Upper lobe of left lung (tissue), 6 donors: ENCODE data around the gene ANO10. TPM values are rescaled to one million over a fixed set of nuclear protein-coding genes. Genes with fewer than 3 reads are reported as not detected.

Source experiments
- ATAC-seq, 2 donors: fragments of 200-7000 bp; cut with Tn5 transposase; one replicate each; pipeline ENCODE4 v1.9.1; 2022; ENCODE audit warnings: mild to moderate bottlenecking in 2 of 2, moderate library complexity in 2 of 2; ENCODE audit not compliant: low FRiP score in 2 of 2
- DNase-seq, 2 donors: peaks; one replicate each; pipeline ENCODE4 v3.0.0-alpha.2; 2019 to 2020
- H3K27ac ChIP-seq, 4 donors: fragments of 200-600 bp; sonication (generic); one replicate each; pipeline ENCODE4 v1.5.1; 2016 to 2019
- H3K27me3 ChIP-seq, 4 donors: fragments of 200-600 bp; sonication (generic); one replicate each; pipeline ENCODE4 v1.5.1; 2017 to 2019
- H3K36me3 ChIP-seq, 4 donors: fragments of 200-600 bp; sonication (generic); one replicate each; pipeline ENCODE4 v1.5.1; 2016 to 2019
- H3K4me1 ChIP-seq, 4 donors: fragments of 200-600 bp; sonication (generic); one replicate each; pipeline ENCODE4 v1.5.1; 2018 to 2019
- H3K4me3 ChIP-seq, 4 donors: fragments of 200-600 bp; sonication (generic); one replicate each; pipeline ENCODE4 v1.5.1; 2017 to 2019; ENCODE audit warnings: mild to moderate bottlenecking in 2 of 4, moderate library complexity in 1 of 4
- H3K9me3 ChIP-seq, 4 donors: fragments of 200-600 bp; sonication (generic); one replicate each; pipeline ENCODE4 v1.5.1; 2018 to 2019
- EP300 ChIP-seq, 4 donors: sonication (generic); formaldehyde crosslinking; IDR thresholded peaks; one replicate each; pipeline ENCODE4 v1.5.1; 2017; ENCODE audit warnings: antibody characterized with exemption in 4 of 4, control low read depth in 2 of 4
- POLR2A ChIP-seq, 4 donors: fragments of 450-650 bp; IDR thresholded peaks; one replicate each; pipeline ENCODE4 v1.5.1; 2016 to 2017; ENCODE audit warnings: antibody characterized with exemption in 4 of 4, mild to moderate bottlenecking in 2 of 4
- POLR2AphosphoS5 ChIP-seq, 2 donors: sonication (generic); formaldehyde crosslinking; IDR thresholded peaks; one replicate each; pipeline ENCODE4 v1.5.1; 2017; ENCODE audit warnings: antibody characterized with exemption in 2 of 2
- WGBS, 2 donors: methylation state at CpG; one replicate each; pipeline ENCODE4 v1.1.5; 2017 to 2018; 5-methylcytosine and 5-hydroxymethylcytosine counted together
- total RNA-seq, 6 donors: library from RNA; depleted of rRNA in 4 of 6; stranded (reverse); fragments of >200 nt in 4 of 6; gene quantifications; one replicate each; pipeline versions ENCODE4 v1.1.0 to v1.2.1, GENCODE V29; 2016 to 2021
- TF ChIP-seq, protein P1 (sequence below), 6 experiments: fragments of 450-650 bp in 4 of 6; fragments of 200-600 bp in 2 of 6; sonication (generic) in 2 of 6; IDR thresholded peaks; one replicate each; pipeline ENCODE4 v1.5.1; 2016 to 2019; ENCODE audit warnings: antibody characterized with exemption in 6 of 6
- donor health status: DM: no; HTN: no; CAD: no; lungs with moderate emphysema.
- donor health status: DM: no; HTN: yes; CAD: no; lungs with severe emphysema.

ANO10 gene
- total RNA-seq, 6 donors from 2014 or later, result 12.9 to 27.2 (median 18.3) TPM

DNA sequence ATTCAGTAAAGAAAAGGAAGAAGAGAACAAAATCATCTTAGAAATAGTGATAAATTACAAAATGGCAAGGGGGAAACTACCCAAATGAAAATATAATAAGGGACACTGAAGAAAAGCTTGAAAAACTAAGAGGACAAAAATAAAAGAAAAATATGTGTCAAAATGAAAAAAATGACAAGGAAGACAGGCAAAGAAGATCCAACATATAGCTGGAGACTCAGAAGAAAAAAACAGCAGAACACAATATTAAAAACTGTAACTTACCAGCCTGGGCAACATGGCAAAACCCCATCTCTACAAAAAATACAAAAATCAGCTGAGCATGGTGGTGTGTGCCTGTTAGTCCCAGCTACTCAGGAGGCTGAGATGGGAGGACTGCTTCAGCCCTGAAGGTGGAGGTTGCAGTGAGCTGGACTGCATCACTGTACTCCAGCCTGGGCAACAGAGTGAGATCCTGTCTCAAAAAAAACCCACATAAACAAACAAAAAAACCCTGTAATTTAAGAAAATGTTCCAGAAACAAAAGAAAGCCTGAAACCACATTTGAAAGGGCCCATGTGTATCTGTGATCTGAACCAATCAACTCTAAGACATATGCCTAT, 93.2 kb downstream of the ANO10 start:
- no peaks in the 10 kb centered on the region for H3K4me1 ChIP-seq
- ATAC-seq, result no peak
- no peak for TF ChIP-seq POLR2AphosphoS5 (IDR thresholded peaks at IDR 0.05)
- no peak for TF ChIP-seq EP300 (IDR thresholded peaks at IDR 0.05)
- TF ChIP-seq, protein P1, sequence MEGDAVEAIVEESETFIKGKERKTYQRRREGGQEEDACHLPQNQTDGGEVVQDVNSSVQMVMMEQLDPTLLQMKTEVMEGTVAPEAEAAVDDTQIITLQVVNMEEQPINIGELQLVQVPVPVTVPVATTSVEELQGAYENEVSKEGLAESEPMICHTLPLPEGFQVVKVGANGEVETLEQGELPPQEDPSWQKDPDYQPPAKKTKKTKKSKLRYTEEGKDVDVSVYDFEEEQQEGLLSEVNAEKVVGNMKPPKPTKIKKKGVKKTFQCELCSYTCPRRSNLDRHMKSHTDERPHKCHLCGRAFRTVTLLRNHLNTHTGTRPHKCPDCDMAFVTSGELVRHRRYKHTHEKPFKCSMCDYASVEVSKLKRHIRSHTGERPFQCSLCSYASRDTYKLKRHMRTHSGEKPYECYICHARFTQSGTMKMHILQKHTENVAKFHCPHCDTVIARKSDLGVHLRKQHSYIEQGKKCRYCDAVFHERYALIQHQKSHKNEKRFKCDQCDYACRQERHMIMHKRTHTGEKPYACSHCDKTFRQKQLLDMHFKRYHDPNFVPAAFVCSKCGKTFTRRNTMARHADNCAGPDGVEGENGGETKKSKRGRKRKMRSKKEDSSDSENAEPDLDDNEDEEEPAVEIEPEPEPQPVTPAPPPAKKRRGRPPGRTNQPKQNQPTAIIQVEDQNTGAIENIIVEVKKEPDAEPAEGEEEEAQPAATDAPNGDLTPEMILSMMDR (IDR thresholded peaks at IDR 0.05), result no peak
- no peak for TF ChIP-seq POLR2A (IDR thresholded peaks at IDR 0.05)
- no peak for DNase-seq
- H3K27ac ChIP-seq, result no peak overlapping the region
- no peak overlapping the region for H3K4me3 ChIP-seq
- H3K27me3 ChIP-seq, result no peaks in the 10 kb centered on the region
- no peaks in the 10 kb centered on the region for H3K9me3 ChIP-seq
- no peaks in the 10 kb centered on the region for H3K36me3 ChIP-seq

DNA sequence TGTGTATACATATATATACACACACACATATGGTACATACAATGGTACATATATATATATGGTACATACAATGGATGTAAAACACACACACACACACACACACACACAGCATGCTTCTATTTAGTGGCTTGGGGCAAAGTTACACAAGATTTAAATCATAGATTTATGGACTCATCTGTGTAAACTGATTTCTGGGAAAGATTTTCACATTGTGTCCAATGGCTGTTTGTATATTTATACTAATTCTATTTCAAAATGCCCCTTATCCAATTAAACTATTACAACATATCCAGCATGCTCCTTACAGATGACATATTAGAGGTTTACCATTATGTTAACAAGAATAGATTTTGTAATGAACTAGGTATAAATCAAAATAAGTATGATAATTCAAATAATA, 94.9 kb downstream of the ANO10 start:
- DNase-seq, result no peak
- H3K4me3 ChIP-seq, result no peak overlapping the region
- H3K36me3 ChIP-seq, result no peaks in the 10 kb centered on the region
- TF ChIP-seq POLR2AphosphoS5 (IDR thresholded peaks at IDR 0.05) (no peak), EP300 (IDR thresholded peaks at IDR 0.05) (no peak), POLR2A (IDR thresholded peaks at IDR 0.05) (no peak)
- TF ChIP-seq, protein P1 (IDR thresholded peaks at IDR 0.05), result no peak
- no peak overlapping the region for H3K27ac ChIP-seq
- no peaks in the 10 kb centered on the region for H3K27me3 ChIP-seq
- H3K9me3 ChIP-seq, result no peaks in the 10 kb centered on the region
- no peaks in the 10 kb centered on the region for H3K4me1 ChIP-seq
- ATAC-seq, result no peak

DNA sequence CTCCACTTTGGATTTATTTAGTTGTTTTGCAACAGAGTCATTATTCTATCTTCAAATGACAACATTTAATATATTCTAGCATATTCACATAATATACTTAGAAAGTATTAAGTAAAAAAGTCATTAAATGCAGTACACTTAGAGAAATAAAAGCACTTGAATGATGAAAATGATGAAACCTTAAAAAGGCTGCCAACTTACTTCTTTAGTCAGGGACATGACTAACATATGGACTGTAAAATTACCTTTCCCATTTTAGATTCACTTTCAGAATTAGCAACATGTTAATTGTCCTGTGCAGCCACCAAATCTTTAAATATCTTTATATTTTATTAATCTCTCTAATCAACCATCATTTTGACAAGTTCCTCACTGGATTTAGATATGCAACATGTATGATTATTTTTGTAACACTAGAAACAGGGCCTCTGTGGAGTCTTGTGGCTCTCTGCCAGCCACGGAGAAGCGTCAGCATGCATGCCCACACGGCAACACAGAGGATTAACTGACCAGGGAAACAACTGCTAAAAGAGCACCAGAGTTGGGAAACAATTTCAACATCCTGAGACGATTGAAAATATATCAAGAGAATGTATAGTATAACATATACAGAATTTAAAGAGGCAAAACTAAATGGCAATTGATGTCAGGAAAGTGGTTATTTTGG, 95.7 kb downstream of the ANO10 start:
- Histone ChIP-seq H3K4me3 (no peak overlapping the region), H3K27ac (no peak overlapping the region), H3K9me3 (no peaks in the 10 kb centered on the region), H3K4me1 (no peaks in the 10 kb centered on the region), H3K36me3 (no peaks in the 10 kb centered on the region), H3K27me3 (no peaks in the 10 kb centered on the region)
- DNase-seq, result no peak
- no peak for ATAC-seq
- TF ChIP-seq POLR2A (IDR thresholded peaks at IDR 0.05) (no peak), POLR2AphosphoS5 (IDR thresholded peaks at IDR 0.05) (no peak), EP300 (IDR thresholded peaks at IDR 0.05) (no peak)
- TF ChIP-seq, protein P1 (IDR thresholded peaks at IDR 0.05), result no peak
- WGBS, 2 donors, result 73 to 75% methylated on average over 4 of the region's 4 CpGs

DNA sequence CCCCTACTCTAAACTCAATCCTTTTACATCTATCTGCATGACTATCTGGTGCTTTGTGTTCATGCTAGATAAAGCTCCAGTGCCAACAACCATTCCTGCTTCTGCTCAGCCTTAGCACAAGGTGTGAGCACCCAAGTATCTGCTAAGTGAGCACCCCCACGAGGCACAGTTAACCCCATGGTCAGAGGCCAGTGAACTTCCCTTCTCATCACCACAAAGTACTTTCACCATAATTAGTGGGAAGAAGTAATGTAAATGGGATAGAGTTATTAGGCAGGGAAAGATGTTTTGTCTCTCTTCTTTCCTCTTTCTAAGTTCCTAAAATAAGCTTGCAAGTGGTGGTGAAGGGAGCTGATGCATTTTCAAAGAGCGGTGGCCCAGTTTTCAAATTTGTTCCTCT, 96.4 kb downstream of the ANO10 start:
- no peaks in the 10 kb centered on the region for H3K36me3 ChIP-seq
- no peaks in the 10 kb centered on the region for H3K27me3 ChIP-seq
- WGBS, 2 donors, result 68 to 82% methylated on average over 2 of the region's 2 CpGs
- no peak for DNase-seq
- no peaks in the 10 kb centered on the region for H3K4me1 ChIP-seq
- peak in 1 of 2 donors; percentile 28 for ATAC-seq
- TF ChIP-seq EP300 (IDR thresholded peaks at IDR 0.05), result no peak
- TF ChIP-seq, protein P1 (IDR thresholded peaks at IDR 0.05), result no peak
- no peak for TF ChIP-seq POLR2AphosphoS5 (IDR thresholded peaks at IDR 0.05)
- TF ChIP-seq POLR2A (IDR thresholded peaks at IDR 0.05), result no peak
- H3K4me3 ChIP-seq, result no peak overlapping the region
- no peaks in the 10 kb centered on the region for H3K9me3 ChIP-seq
- H3K27ac ChIP-seq, result no peak overlapping the region
